Stimulated activated CD8-positive, alpha-beta memory T cell treated with anti-CD3 and anti-CD28 coated beads, Interleukin-15, amount 100 ng/mL, for 48 hours (primary cell): ENCODE results near the gene RYR3.

ENCODE experiments used
- DNase-seq, 2 donors: peaks; one replicate each; pipeline ENCODE4 v3.0.0-alpha.2; 2020; ENCODE audit warnings: low read depth in 2 of 2

The RYR3 gene

DNA sequence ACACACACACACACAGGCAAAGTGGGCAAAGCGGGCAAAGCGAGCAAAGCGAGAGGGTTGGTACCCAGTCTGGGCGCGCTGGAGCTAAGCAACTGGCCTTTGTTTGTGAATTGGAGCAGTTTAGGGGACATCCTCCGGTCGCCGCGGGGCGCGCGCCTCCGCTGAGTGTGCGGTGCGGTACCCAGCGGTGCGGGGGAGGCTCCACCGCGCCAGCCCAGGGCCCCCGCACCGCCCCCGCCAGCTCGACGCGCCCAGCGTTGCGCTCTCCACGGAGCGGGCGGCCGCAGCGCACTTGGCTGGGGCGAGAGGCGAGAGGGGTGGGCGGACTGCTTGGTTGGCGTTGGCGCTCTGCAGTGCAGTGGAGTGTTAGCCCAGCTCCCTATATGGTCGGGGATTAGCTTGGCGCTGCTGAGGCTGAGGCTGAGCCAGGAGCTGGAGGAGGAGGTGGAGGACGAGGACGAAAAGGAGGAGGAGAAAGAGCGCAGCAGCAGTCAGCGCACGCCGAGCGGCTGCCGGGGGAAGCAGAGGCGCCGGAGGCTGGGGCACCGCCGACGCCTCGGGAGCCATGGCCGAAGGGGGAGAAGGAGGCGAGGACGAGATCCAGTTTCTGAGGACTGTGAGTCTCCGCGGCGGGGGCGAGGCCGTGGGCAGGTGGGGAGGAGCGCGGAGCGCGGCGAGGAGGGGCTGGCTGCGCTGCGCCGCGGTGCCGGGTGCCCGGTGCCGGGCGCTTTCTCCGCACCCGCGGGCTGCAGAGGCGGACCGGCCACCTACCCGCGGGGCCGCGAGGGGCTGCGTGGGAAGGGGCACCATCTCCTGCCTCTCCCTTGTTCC is at the start of gene RYR3:
TSS of gene RYR3 (plus strand) at position 487 of the 831 bp plus-strand sequence. CDS start at position 566, 79 bp downstream.
- DNase-seq, result no peak

DNA sequence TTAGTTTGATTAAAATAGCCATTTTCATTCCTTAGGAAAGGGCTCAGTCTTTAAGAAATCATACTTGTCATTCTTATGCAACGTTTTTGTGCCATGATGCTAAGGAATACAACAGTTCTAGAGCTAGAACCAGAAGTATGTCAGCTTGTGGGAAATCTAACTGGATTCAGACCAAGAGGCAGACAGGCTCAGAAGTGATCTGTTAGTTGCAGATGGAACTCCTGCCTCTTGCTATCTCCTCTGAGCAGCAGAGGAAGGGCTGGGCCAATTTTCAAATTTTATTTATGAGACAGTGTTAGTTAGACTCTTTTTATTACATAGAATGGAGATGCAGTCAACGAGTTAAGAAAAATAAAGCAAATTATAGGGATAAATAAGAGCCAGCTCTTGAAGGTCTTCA is 48.5 kb upstream of the RYR3 start:
- DNase-seq, result no peak

DNA sequence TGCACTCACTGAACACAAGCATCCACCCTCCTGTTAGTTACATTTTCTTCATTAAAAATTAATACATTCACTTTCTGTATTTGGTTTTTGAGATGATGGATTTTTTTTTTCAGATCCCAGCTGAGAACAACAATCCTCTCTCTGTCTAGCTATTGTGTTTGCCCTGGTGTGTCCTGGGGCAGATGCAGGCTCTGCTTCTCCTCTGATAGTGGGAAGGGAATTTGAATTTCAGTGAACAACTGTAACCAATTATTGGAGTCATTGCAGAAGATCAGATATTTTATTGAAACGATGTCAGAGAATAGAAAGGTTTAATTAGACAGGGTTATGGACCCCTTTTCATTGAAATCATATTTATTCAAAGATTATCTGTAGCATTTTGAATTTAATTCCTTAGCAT is 33.1 kb upstream of the RYR3 start:
- DNase-seq, result no peak

DNA sequence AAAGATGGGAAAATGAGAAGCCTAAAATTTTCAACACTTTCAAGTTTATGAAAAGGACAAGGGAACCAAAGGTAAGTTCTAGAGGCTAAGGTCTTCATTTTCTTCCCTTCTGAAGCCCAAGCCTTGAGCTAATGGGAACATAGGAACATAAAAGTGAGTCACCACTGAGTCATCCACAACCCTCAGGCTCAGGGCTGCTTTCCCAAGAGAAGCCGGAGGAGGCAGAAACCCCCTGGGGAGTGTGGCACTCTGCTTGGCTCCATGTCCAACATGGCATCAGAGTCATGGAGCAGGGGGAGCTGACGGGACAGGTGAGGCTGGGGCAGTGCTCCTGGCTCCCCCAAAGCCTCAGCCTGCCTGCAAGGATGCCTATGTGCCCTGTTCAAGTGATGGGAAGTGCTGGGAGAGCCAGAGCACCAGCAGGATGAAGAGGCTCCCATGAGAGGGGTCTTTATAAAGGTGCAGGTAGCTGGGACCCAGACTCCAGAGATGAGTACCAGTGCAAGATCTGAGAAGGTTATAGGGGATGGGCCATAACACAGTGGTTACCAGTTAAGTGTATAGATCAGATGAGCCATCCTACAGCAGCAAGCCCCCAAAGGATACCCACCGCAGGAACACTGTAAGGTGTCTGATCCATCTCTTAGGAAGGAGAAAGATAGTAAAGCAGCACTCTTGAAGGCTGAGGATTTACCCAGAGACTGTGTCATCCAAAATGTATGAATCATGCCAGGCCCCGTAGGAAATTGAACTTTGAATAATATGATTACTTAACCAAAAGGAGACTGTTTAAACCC is 31.8 kb upstream of the RYR3 start:
- no peak for DNase-seq

DNA sequence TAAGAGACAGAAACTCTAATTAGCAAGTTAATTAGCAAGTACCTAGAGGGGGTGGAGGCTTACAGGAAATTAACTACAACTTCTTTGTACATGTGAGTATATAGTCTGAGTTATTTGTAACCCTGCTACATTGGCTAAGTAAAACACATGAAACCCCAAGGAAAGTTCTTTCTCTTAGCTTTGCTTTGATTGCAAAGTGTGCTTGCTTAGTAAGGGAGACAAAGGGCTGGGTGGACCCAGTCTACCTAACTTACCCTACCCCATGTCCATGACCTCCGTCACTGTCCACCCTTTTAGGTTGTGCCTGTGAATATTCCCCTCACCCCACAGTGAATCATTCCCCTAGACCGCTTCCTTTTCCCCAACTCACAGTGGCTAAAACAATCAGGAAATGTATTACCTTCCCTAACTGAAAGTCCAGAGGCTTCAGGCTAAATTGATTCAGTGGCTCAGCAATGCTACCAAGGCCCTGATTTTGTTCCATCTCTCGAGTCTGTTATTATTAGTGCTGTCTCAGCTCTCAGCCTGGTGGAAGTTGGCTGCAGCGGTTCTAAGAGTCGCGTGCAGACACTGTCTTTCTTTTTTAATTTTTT is 31.1 kb upstream of the RYR3 start:
- DNase-seq, result no peak

DNA sequence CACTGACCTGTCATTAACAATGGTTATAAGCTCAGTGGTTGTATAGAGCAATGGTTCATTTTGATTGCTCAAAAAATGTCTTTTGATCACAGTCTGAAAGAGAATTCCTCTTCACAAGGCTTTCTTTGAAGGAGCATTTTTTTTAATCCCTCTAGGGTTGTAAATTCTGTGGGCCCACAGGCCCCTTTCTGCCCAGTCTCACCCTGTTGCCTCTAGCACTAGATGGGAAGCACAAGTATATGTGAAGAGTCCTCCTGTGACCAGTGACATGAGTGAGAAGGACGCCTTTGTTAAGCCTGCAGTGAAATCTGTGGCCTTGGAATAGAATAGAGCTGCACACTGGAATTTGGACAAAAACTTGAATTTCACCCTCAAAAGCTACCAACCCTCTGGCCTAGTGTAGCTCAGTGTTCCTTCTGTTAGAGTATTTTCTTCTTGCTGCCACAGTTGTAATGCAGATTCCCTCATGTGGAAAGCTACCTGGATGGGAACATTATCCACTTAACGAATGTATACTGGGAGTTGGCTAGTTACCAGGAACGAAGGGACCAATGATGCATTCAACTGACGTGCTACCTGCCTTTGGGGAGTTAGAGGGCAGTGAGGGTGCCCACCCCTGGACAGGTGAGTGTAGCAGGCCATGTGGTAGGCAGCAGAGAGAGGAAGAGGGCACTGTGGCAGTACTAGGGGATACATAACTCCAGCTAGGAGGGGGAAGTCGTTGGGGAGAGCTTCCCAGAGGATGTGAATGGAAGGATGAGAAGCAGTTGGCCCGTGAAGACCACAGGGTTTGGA is 28.3 kb upstream of the RYR3 start:
- DNase-seq, result no peak

DNA sequence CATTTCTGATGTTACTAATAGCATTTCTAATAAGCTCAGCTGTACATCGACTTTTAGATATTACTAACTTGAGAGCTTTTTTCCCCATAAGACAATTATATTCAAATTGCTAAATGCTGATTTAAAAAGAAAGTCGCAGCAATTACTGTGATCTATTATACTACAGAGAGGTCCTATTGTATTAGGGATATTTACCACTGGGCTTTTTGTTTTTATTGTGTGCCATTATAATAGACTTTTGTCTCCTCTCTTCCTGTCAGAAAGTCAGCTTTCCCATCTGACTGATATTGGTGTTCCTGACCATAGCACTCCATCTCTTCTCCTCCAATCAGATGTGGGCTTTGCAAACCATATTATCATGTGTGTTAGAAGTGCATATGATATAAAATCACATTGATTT is 27.2 kb upstream of the RYR3 start:
- no peak for DNase-seq

DNA sequence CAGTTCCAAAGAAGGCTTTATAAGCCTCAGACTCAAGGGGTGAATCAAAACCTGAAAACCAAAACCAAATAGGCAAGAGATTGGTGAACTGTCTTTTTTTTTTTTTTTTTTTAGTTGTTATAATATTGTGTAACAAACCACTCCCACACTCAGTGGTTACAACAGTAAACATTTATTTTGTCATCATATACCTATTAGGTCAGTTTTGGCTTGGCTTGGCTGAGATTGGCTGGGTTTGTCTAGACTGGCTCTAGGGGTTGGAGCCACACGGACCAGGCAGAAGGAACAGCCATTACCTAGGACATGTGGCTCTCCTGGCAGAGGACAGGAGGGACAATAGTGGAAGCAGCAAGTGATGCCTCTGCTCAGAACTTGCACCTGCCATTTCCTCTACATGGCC is 26.4 kb upstream of the RYR3 start:
- DNase-seq, result no peak

DNA sequence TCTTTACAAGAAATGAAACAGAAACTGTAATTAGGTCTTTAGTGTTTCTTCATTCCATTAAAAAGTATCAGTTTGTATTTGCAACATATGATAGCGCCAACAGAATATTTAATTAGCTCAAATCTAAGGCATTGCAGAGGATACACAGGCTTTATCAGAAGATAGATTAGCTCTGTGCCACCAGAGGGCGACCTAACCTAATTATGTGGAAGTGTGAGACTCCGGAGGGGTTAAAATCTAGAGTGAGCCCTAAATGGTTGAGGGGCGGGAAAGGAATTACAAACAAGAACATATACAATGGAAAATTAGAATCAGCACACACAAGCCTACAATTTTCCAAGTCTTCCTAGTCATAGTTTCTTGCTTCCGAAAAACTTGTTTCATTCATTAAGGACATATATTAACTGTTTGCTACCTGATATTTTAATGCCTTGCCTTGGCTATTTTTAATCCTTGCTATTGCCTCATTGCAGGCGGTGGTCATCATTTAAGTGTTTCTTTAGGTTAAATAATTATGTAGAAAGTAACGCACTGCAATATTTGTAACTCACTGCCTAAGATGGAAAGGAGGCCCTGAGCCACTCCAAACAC is 18.0 kb upstream of the RYR3 start:
- peak; percentile 9 to 11 for DNase-seq

DNA sequence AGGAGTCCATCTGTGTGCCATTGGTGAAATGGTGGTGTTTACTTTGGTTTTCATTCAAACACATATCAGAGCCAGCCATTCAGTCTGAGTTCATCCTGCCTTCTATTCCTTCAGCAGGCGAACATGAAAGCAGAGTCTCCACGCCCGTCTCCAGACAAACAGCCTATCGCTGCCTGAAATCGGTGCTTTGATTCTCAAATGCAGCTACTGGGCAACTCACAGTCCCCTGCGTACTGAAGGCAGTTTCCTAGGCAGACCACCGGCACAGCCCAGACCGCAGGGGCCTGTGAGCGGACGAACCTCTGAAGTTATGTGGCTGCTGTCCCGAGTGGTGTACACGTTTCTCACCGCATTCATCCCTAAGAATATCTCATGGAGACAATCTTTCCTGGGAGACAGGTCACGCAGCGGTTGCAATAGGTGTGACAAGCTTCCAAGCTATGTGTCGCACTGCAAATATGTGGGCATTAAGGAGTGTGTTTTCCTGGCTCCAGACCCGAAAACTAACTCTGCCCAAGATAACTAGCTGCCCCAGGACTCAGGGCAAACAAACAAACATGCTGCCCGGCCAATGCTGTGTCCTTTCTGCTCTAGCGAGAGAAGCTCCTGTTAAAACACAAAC is 16.9 kb upstream of the RYR3 start:
- DNase-seq, result no peak

DNA sequence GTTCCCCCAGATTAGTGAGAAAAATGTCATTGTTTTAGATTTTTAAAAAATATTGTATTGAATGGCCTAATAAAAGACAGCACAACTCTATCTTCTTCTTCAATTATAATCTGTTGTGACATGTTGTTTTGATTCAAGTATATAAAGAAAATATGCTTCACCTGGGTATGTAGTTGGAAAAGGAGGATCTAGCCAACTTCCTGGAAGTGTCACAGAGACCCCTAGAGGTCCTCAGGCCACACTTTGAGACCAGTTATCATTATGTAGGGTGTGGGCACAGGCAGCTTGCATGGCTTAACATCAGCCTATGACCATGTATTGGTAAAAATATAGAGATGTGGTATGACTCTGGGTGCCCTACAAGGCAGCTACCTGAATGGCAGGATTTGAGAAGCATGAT is 14.7 kb upstream of the RYR3 start:
- no peak for DNase-seq

DNA sequence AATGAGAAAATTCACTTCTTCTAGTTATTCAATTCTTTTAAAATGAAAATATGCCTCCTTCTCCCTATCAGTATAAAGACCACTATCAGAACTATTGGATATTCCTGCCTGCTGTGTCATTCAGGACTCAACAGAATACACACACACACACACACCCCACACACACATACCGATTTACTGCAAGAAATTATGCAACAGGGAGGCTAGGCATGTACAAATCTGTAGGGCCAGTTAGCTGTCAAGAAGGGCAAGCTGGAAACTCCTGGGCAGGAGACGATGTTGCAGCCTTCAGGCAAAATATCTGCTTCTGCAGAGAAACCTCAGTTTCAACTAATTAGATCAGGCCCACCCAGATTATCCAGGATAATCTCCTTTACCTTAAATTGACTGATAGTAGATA is 13.9 kb upstream of the RYR3 start:
- DNase-seq, result no peak

DNA sequence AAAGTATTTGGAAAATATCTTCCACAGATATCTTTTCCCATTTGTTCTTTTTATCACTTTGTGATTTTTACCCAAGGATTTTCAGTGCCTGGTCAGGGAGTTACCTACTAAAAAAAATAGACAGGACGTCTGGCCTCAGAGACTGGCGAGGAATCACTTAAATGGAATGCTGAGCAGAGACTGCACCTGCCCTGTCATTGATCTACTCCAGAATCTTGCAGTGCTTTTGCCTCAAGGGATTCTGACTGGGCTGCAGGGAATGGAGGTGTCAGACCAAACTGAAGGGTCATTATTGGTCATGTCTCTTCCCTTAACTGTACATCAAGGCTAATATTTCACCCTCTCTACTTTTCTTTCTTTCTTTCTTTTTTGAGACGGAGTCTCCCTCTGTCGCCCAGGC is 12.1 kb upstream of the RYR3 start:
- DNase-seq, result no peak

DNA sequence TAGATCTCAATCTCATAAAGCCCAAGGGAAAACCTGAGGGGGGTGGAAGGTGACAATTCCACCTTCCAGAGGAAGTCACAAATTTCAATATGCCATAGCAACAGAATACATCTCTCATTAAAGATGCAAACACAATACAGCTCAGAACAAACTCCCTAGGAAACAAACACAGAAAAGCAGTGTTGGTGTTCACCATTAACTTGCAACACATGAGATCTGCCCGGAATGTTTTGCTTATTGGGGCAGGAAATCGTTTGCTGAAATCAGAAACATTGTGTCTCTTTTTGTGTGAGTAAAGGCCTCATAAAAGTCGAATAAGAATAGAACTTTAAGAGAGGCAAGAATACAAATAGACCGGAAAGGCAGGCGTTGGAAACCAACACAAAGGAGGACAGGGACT is 5.8 kb upstream of the RYR3 start:
- no peak for DNase-seq

DNA sequence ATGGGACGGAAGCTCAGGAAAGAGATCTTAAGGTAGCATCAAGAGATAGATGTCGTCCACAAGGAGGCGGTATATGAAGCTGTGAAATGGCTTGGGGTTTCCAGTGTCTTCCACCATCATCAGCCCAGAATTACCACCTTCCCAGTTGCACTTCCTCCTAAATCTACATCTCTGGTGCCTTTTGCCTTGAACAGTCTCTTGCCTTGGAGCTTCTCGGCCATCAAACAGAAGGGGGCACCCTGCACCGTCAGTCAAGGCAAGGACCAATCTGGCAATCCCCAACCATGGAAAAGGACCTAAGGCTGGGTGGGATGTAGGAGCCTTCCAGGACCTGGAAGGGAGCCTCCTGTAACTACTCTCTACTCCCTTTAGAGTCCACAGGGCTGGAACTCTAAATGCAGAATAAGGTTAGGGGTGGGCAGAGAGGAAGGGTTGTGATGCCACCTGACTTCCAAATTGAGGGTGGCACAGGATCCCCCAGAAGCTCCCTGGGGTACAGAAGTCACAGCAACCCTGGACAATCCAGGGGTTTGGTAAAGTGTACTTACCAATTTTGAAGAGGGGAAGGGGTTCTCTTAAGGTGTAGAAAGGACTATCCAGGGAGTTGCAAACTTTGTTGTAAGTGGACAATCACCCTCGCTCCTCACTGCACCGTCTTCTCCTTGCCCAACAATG is 1.0 kb upstream of the RYR3 start:
- no peak for DNase-seq

DNA sequence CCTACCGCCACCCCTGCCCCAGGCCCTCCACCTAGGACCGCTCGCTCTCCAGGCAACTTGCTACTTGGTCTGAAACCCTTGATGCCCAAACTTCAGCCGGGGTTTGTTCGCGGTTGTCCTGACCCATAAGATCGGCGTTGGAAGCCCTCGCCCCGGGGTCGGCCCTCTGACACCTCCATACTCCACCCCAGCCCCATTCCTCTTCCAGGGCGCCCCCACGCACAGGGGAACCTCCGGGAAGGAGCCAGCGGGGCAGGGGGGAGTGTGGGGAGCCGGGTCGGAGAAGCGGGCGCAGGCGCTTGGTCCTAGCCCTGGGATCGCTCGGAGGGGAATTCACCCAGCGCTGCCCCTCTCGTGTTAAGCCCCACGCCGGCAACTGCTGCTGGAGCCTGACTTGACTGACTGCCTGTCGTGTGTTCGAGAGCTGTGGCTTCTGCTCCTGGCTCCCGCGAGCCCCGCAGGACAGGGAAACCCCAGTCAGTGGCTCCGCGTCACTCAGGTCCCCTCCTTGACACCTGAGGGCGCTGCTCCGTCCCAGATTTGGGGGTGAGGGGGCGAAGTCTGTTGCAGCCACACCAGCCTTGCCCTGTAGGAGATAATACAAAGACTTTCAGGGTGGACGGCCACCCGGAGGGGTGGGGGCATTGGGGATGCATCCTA is 675 bp downstream of the RYR3 start:
- no peak for DNase-seq

DNA sequence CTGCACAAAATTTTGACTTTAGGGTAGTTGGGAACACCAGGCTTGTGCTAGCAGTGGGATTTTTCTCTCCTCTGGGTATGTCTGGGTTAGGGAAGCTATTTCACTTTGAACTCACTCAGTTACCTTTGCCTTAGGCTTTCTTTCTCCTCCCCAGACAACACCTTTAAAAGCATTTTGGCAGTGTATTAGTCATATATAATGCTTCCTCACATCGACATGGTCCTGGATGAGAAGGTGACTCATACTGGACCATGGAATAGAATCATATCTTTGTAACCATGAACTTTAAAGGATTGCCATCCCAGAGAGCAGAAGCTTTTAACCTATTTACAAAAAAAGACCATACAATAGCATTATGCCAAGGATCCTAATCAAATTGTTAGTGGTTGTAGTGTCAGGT is 2.7 kb downstream of the RYR3 start:
- DNase-seq, result no peak

DNA sequence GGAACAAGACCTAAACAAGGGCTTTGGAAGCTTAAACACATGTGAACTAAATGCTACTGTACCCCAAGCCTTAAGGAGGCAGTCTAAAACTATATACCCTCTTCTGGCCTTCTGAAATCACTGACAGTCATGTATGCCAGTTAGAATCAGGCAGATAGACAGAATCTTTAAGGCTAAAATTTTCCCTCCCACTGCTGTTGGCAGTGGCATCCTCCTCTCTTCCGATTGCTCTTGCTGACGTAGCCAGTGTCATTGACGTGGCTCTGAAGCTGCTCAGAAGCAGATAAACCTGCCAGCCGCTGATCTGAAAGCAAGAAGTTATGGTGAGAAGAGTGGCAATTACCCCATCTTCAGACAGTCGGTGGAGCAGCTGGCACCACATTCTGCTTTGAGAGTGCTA is 3.3 kb downstream of the RYR3 start:
- DNase-seq, result no peak

DNA sequence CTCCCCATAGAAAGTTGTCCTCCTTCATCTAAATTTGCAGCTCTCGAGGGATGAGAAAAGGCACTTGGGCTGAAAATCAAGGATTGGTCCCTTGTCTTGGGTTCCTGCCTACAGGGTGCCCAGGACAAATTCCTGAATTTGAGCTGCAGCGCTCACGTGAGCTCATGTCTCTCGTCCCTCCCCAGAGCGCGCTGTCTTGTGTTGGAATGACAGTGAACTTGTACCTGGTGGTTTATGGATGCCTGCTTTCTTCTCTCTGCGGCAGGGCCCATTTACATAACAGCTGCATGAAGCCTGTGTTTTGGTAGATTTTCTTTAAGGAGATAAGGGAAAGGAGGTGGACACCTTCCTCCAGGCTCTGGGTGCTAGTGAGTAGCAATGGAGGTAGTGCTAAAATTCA is 4.3 kb downstream of the RYR3 start:
- DNase-seq, result no peak

DNA sequence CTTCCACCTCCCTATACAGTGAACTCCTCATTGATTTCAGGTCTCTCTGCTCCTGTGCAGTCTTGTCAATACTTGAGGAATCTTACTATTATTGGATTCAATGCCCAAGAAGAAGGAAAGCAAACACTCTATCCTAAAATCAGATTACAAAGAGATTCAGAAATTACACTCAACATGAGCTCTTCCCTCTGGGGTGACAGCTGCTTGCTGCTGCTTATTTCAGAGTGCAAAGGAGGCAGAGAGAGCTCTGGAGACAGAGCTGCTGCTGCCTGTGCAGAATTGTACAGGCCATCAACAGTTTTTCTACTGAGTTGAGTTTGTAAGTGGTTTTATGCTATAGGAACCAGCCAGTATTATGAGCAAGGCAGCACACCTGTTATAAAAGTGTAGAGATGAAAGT is 7.1 kb downstream of the RYR3 start:
- DNase-seq, result no peak
